CD4-positive, alpha-beta T cell treated with Interleukin-6 for 4 hours (primary cell): Measurements from ENCODE around the gene BRIP1.
"Not testable (repeated sequence)": the region's sequence is repeated elsewhere in the genome, so short reads cannot be mapped to it uniquely, and the experiment has no call there.

ENCODE experiments used
- DNase-seq: peaks from one replicate; pipeline ENCODE4 v3.0.0-alpha.2; 2020; ENCODE audit warnings: mixed read lengths

The BRIP1 gene

DNA sequence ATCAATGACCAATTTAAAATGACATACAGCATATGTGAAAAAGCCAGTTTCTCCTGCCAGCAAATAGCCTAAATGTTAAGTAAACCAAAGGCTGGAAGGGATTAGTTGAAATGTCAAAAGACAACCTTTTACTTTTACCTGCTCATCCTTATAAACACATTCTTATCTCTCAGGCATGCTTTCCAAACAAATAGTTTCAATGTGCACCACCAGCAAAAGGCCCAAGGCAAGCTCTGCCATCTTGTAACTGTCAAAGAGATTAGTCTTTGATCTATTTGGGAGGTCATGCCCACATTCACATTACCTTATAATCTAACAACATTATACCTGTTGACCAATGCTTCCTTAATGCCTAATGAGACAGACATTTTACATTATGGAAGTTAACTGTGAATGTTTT is 140.1 kb downstream of the BRIP1 start:
- no peak for DNase-seq

DNA sequence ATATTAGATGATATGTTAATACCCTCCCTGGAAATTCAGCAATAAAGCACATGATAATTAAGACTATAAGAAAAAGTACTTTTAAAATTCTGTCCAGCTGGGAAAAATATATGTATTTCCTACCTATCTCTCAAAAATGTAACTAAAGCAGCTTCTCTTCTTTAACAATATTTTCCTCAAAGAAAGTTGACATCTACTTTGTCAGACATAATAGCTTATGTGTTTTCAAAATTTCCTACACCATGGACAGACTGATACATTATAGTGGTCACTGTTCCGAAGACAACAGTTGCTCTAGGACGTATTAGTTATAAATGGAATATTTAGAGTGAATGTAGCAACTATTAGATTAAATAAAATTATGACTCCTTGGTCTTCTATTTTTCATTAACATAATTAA is 140.9 kb downstream of the BRIP1 start:
- DNase-seq = no peak

DNA sequence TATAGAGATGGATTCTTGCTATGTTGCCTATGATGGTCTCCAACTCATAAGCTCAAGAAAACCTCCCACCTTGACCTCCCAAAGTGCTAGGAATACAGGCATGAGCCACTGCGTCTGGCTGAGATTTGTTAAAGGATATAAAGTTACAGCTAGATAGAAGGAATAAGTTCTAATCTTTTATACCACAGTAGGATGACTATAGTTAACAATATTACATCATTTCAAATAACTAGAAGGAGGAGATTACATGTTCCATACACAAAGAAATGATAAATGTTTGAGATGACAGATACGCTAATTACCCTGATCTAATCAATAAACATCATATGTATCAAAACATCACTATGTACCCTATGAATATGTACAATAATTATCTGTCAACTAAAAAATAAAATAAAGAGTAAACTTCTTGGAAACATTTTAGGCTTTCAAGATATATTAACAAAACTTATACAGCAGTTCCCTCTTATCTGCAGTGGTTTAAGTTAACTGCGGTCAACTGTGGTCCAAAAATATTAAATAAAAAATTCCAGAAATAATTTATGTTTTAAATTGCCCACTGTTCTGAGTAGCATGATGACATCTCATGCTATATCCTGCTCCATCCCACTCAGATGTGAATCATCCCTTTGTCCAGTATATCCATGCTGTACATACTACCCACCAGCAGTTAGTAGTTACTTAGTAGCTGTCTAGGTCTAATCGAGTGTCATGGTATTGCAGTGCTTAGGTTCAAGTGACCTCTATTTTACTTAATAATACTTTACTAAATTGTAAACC is 143.1 kb downstream of the BRIP1 start:
- DNase-seq = no peak

DNA sequence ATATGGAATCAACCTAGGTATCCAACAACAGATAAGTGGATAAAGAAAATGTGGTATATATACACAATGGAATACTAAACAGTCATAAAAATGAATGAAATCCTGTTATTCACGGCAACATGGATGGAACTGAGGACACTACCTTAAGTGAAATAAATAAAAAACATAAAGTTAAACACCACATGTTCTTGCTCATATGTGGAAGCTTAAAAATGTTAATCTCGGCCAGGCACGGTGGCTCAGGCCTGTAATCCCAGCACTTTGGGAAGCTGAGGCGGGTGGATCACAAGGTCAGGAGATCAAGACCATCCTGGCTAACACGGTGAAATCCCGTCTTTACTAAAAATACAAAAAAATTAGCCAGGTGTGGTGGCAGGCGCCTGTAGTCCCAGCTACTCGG is 144.1 kb downstream of the BRIP1 start:
- DNase-seq = not testable (repeated sequence)

DNA sequence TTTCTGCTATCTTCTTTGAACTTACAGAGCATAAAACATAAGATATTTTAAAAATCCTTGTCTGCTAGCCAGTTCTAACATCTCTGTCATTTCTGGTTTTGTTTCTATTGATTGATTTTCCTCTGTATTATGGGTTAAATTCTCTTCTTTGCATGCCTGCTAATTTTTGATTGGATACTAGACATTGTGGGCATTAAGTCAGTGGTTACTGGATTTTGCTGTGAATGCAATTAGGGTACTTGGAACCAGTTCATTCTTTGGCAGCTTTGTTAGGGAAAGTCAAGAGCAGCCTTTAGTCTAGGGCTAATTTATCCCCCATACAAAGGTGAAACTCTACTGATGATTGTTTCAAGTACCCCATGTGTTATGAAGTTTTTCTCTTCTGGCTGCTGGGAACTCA is 145.3 kb downstream of the BRIP1 start:
- no peak for DNase-seq

DNA sequence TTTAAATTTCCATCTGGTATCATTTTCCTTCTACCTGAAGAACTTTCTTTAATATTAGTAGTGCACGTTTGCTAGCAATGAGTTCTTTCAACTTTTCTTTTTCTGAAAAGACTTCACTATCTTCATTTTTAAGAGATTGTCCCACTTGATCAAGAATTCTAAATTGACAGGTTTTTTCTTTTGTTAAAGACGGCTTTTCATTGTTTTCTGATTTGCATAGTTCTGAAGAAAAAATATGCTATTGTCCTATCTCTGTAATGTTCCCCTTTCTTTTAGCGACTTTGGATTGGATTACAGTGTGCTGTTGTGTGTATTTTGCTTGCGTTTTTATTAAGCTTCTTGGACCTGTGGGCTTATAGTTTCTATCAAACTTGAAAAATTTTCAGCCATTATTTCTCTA is 146.0 kb downstream of the BRIP1 start:
- DNase-seq = no peak

DNA sequence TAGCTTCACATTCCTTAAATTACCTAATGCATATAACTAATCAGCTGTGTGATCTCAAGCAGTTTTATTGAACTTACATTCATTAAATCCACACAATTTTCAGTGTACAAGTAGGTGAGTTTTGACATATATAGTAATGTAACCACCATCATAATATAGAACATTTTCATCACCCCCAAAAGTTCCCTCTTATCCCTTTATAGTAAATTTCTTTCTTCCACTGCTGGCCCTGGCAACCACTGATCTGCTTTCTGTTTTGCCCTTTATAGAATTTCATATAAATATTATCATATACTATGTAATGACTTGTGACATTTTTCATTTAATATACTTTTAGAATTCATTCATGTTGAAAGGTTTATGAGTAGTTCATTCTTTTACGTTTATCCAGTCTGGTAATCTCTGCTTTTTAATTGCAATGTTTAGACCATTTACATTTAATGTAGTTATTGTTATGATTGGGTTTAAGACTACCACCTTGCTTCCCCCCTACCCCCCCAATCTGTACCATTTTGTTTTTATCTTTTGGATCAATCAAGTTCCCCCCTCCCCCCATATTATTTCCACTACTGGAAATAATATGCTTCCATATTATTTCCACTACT is 147.0 kb downstream of the BRIP1 start:
- no peak for DNase-seq

DNA sequence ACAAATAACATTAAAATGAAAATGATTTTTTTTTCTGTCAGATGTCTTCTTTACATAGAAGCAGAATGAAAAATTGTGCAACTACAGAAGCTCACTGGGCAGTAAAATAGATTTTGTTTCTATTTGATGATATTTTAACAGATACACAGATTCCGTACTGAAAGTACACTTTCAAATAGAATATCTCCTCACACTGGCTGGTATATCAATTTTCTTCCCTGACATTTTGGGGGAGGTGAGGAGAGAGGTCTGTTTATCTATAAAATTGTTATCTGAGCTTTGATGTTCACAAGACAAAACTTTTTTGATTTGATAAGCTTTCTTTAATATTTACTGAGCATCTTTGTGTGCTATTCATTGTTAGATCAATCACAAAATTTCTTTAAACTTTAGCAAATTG is 148.0 kb downstream of the BRIP1 start:
- no peak for DNase-seq

DNA sequence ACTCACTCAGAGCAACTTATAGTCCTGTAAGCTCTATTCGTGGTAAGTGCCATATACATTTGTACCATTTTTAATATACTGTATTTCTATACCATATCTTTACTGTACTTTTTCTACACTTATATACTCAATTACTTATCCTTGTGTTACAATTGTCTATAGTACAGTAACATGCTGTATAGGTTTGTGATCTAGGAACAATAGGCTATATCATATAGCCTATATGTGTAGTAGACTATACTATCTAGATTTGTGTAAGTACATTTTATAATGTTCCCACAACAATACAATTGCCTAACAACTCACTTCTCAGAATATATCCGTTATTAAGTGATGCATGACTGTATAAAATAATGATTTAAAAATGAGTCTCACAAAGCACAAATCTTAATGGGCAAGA is 149.0 kb downstream of the BRIP1 start:
- no peak for DNase-seq

DNA sequence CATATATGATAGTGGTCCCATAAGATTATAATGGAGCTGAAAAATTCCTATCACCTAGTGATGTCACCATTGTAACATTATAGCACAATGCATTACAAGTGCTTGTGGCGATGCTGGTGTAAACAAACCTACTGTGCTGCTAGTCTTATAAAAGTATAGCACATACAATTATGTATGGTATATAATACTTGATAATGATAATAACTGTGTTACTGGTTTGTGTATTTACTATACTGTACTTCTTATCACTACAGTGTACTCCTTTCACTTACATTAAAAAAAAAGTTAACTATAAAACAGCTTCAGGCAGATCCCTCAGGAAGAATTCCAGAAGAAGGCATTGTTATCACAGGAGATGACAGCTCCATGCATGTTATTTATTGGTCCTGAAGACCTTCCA is 150.3 kb downstream of the BRIP1 start:
- DNase-seq = no peak

DNA sequence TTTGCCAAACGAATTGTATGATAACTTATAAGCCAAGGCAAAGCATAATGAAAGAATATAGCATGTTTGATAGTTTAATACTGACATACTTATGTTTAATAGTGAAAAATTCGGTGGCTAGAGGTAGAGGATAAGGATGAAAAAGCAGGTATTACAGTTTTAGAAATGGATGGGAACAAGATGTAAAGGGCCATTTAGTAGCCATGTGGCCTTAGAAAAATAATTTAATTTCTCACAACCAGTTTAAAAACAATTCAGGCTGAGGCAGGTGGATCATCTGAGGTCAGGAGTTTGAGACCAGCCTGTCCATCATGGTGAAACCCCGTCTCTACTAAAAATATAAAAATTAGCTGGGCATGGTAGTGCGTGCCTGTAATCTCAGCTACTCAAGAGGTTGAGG is 152.8 kb downstream of the BRIP1 start:
- no peak for DNase-seq

DNA sequence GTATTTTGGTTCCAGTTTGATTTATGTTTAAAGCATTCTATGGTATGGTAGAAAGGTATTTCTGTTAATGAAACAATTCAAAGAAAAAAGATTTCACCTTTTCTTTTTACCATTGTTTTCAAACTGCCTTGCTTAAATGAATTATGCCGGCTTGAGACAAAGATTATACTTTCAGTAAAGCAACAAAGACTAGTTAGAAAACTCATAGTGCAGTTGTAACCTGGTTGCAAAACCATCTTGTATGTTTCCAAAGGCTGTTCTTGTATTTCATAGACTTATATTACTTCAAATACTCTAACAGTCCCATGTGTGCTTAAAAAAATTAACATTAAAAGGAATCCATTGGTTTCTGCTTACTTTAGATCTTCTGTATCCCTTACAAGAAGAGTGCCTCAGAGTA is 153.8 kb downstream of the BRIP1 start:
- no peak for DNase-seq

DNA sequence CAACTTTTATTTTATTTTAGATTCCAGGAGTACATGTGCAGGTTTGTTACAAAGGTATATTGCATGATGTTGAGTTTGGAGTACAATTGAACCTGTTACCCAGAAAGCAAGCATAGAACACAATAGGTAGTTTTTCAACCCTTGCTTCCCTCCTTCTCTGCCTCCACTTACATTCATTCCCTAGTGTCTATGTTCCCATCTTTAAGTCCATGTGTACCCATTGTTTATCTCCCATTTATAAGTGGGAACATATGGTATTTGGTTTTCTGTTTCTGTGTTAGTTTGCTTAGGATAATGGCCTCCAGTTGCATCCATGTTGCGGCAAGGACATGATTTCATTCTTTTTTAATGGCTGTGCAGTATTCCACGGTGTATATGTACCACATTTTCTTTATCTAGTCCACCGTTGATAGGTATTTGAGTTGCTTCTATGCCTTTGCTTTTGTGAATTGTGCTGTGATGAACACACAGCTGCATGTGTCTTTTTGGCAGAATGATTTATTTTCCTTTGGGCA is 158.3 kb downstream of the BRIP1 start:
- no peak for DNase-seq

DNA sequence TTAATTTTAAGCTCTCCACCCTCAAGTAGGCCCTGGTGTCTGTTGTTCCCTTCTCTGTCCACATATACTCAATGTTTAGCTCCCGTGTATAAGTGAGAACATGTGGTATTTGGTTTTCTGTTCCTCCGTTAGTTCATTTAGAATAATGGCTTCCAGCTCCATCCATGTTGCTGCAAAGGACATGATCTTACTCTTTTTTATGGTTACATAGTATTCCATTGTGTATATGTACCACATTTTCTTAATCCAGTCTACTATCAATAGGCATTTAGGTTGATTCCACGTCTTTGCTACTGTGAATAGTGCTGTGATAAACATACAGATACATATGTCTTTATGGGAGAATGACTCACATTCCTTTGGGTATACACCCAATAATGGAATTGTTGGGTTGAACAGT is 160.9 kb downstream of the BRIP1 start:
- no peak for DNase-seq

DNA sequence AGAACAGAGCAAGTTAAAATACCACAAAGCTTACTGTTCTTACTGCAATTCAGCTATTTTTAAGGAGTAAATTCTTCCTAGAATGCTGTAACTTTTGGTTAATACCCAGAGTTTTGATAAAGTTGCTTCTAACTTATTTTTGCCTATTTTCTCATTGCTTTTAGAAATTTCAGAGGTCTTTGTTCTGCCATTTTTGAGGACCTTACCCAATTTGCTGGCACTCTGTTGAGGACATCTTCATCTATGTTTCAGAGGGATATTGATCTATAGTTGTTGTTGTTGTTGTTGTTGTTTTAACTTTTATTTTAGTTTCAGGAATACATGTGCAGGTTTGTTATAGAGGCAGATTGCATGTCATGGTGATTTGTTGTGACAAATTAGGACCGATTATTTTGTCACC is 161.3 kb downstream of the BRIP1 start:
- no peak for DNase-seq

DNA sequence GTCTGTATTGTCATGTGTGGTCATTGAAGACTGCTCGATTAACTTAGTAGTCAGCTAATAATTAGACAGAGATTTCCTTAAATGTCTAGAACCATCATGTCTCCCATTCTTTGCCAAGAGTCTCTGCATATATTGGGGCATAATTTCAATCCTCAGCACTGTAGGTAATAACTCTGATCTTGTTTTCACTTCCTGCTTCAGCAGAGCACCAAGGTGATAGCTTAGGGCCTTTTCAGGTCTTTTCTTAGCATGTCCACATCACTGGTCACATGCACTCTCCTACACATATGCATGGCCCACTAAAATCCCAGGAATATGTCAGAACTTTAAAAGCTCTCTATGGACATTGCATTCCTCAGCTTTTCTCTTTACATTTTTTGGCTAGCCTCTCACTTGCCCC is 162.0 kb downstream of the BRIP1 start:
- DNase-seq = no peak

DNA sequence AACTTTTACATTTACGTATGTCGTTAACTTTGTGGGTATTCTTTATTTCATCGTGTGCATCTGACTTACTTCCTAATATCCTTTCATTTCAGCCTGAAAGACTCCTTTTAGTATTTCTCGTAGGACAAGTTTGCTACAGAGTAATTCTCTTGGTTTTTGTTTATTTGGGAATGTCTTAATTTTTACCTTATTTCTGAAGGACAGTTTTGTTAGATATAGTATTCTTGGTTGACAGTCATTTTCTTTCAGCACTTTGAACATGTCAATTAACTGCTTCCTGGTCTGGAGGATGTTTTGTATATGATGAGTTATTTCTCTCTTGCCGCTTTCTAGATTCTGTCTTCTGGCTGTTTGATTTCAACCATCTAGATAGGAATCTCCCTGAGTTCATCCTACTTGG is 163.1 kb downstream of the BRIP1 start:
- DNase-seq = no peak

DNA sequence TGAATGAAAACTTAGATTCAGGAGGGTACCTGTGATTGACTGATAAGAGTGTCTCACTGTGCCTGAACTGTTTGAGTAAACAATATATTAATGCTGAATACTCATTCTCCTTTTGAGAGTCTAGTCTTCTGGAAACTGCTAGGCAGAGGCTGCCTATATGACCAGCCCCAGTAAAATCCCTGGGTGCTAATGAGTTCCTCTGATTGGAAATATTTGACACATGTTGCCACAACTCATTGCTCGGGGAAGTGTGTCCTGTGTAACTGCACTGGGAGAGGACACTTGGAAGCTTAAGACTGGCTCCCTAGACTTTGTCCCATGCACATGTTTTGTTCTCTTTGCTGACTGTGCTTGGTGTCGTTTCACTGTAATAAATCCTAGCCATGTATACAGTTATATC is 163.6 kb downstream of the BRIP1 start:
- DNase-seq = no peak

DNA sequence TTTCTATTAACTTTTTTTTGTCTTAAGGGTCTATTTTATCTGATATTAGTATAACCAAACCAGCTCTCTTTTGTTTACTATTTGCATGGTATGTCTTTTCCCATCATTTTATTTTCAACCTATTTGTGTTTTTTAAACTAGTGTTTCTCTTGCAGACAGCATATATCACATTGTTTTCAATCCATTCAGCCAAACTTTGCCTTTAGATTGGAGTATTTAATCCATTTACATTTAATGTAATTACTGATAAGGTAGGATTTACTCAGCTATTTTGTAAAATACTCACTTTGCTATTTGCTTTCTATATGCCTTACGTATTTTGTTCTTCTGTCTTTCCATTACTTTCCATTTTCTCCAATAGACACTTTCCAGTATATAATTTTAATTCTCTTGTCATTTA is 164.3 kb downstream of the BRIP1 start:
- no peak for DNase-seq

DNA sequence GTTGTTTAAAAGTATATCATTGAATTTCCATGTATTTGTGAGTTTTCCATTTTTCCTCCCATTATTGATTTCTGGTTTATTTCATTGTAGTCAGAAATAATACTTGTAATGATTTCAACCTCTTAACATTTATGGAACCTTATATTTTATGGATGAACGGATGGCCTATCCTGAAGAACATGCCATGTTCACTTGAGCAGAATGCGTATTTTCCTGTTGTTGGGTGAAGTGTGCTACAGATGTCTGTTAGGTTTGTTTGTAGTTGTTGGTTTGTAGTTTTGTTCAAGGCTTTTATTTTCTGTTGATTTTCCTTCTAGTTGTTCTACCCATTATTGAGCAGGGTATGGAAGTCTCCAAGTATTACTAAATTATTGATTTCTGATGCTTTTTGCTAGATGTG is 165.1 kb downstream of the BRIP1 start:
- DNase-seq = no peak

DNA sequence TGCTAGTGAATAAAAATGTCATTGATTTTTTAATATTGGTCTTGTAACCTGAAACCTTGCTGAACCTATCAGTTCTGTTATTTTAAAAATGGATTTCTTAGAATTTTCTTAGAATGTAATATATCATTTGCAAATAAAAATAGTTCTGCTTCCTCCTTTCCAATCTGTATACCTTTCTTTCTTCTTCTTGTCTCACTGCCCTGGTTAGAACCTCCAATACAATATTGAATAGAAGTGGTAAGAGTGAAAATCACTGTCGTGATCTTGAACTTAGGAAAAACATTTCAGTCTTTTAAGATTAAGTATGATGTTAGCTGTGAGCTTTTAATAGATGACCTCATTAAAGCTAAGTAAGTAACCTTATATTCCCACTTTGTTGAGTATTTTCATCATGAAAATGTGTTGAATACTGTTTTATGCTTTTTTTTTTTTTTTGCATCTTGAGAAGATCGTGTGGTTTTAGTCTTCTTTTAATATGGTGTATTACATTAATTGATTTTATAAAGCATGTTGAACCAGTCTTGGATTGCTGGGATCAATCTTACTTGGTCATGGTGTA is 167.5 kb downstream of the BRIP1 start:
- DNase-seq = no peak

DNA sequence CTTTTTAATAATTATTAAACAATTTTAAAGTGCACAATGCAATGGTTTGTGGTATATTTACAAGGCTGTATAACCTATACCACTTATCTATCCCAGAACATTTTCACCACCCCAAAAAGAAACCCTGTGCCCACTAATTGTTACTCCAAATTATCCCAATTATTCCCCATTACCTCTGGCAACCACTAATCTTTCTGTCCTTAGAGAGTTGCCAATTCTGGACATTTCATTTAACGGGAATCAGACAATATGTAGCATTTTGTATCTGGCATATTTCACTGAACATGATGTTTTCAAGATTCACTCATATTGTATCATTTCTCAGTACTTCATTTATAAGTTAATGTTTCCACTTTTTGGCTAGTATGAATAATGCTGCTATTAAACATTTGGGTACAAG is 169.2 kb downstream of the BRIP1 start:
- DNase-seq = no peak

DNA sequence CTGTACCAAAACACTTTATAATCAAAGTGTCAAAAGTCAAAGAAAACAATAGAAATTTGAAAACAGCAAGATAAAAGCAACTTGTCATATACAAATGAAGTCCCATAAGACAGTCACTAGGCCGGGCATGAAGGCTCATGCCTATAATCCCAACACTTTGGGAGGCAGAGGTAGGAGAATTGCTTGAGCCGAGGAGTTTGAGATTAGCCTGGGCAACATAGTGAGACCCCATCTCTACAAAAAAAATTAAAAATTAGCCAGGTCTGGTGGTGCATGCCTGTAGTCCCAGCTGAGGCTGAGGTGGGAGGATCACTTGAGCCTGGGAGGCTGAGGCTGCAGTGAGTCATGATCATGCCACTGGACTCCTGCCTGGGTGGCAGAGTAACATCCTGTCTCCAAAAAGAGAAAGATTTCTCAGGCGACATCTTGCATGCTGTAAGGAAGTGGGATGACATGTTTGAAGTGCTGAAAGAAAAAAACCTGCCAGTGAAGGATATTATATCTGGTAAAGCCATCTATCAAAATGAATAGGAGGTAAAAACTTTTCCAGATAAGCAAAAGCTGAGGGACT is 173.6 kb downstream of the BRIP1 start:
- no peak for DNase-seq

DNA sequence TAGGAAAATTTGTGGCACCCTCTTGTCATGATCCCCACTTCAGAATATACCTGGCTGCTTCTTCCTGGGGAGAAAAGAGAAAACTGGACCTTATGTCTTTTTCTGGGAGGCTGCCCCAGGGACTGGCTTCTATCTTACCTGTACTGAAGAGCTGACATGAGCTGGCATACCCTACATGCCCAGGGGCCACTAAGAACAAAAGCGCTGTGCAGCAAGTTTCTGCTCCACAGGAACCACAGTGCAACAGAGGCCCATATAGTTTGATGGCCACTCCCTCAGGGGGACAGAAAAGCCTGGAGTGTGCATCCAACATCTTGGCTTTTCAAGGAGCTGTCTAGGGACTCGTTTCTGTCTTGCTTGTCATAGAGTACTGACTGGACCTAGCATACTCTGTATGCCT is 175.6 kb downstream of the BRIP1 start:
- no peak for DNase-seq
